ENCODE results near the gene LRP2. TPM values are rescaled to one million over a fixed set of nuclear protein-coding genes. Genes with fewer than 3 reads are reported as not detected.

The LRP2 gene
- total and polyA plus RNA-seq, 2 of the 8 experiments (the other 6 are each of a cell fraction or from before 2014, with no cell fraction given), result 2.0 to 2.9 TPM

DNA sequence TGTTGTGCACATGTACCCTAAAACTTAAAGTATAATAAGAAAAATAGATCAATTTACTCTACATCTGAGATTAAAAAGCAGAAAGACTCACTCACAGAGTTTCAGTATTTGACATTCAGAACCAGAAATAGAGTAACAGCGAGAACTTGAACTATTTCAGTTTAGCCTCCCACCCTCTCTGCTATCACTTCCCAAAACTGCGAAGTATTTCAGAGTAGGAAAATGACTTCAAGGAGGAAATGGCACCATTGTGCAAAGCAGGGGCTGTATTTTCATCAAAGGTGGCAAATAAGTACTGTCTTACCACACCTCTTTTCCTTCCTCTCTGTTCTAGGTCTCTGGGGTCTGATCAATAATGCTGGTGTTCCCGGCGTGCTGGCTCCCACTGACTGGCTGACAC lies 279.3 kb downstream of the LRP2 start:
- H4K20me1 ChIP-seq (replicated peaks in 1 of 2; ENCODE audit: control insufficient read depth in 1 of 2, insufficient read depth in 2 of 2, low read length in 2 of 2), result no peaks in the 10 kb centered on the region
- H4K91ac ChIP-seq (replicated peaks; ENCODE audit: insufficient read length, low read length), result no peak overlapping the region
- ChIA-PET CTCF (ENCODE audit: partially characterized antibody) (interaction anchor here (0.6 to 1.5 kb wide), 2 partner anchors 18 to 135 kb away, joined by 3 to 5 read pairs; no protein-coding TSS in a partner anchor), POLR2A (ENCODE audit: partially characterized antibody) (no interaction called here)
- no peak overlapping the region for H3K18ac ChIP-seq (ENCODE audit: extremely low read depth, low read length)
- no peak overlapping the region for H3K4ac ChIP-seq (replicated peaks; ENCODE audit: insufficient read length, low read depth, low read length)
- no peak overlapping the region for H3K4me3 ChIP-seq (ENCODE audit: extremely low read depth in 1 of 4, insufficient read depth in 2 of 4, low read depth in 3 of 4, low read length in 4 of 4)
- H3K27ac ChIP-seq (ENCODE audit: low read depth, low read length), result no peak overlapping the region
- no peaks in the 10 kb centered on the region for H3K36me3 ChIP-seq (ENCODE audit: control insufficient read depth in 2 of 4, insufficient read depth in 4 of 4, low read length in 3 of 4)
- no peak overlapping the region for H3K9ac ChIP-seq (replicated peaks in 1 of 4; ENCODE audit: extremely low read depth in 1 of 4, low read depth in 3 of 4, low read length in 3 of 4)
- H3K4me1 ChIP-seq (replicated peaks in 1 of 4; ENCODE audit: control insufficient read depth in 3 of 4, insufficient read depth in 4 of 4, low read length in 3 of 4), result 0 out of 7 replicates have a peak, but pooled peaks cover 0 to 3% (median 0%) of the 10 kb centered on the region in 4 experiments
- no peaks in the 10 kb centered on the region for H3K79me1 ChIP-seq (ENCODE audit: low read depth, low read length)
- no peak overlapping the region for H2BK120ac ChIP-seq (replicated peaks; ENCODE audit: low read depth, low read length)
- H4K8ac ChIP-seq (ENCODE audit: extremely low read depth, insufficient read depth, low read length), result no peak overlapping the region
- H2BK15ac ChIP-seq (ENCODE audit: low read length), result no peak overlapping the region
- no peak overlapping the region for H2AFZ ChIP-seq (ENCODE audit: low read length)
- H3K23me2 ChIP-seq (ENCODE audit: low read depth, low read length), result no peaks in the 10 kb centered on the region
- no peak overlapping the region for H2BK12ac ChIP-seq (ENCODE audit: low read depth, low read length)
- no peak overlapping the region for H3K4me2 ChIP-seq (ENCODE audit: insufficient read depth in 1 of 2, low read depth in 2 of 2, low read length in 2 of 2)
- H3K9me3 ChIP-seq (ENCODE audit: insufficient read depth in 2 of 2, low read depth in 1 of 2, low read length in 1 of 2), result no peaks in the 10 kb centered on the region
- H3K23ac ChIP-seq (ENCODE audit: insufficient read length), result no peak overlapping the region
- no peak for FAIRE-seq
- H2BK20ac ChIP-seq (ENCODE audit: low read length), result no peak overlapping the region
- no peak overlapping the region for H4K5ac ChIP-seq (ENCODE audit: insufficient read length, low read depth, low read length)
- no peak overlapping the region for H3K56ac ChIP-seq (replicated peaks; ENCODE audit: insufficient read length, low read depth, low read length)
- WGBS, 2 experiments (ENCODE audit: extremely low coverage in 1 of 2, insufficient coverage in 1 of 2, insufficient read length in 1 of 2, insufficient replicate concordance in 2 of 2, low coverage in 1 of 2, low lambda C conversion rate in 2 of 2, missing lambda C conversion rate in 1 of 2), result 92% methylated on average over 4 of the region's 4 CpGs; no CpG with 5 or more reads in 1 of the 2 experiments
- H3K27me3 ChIP-seq (replicated peaks in 1 of 4; ENCODE audit: control insufficient read depth in 3 of 4, extremely low read depth in 1 of 4, insufficient read depth in 3 of 4, low read length in 3 of 4), result no peaks in the 10 kb centered on the region
- H2AK5ac ChIP-seq (ENCODE audit: low read depth, low read length), result no peak overlapping the region
- H3K14ac ChIP-seq (ENCODE audit: insufficient read length), result no peak overlapping the region
- no peak for DNase-seq (ENCODE audit: low read depth in 1 of 2, low spot score in 2 of 2)
- no peaks in the 10 kb centered on the region for H3K79me2 ChIP-seq (ENCODE audit: control insufficient read depth in 1 of 2, insufficient read depth in 2 of 2, low read length in 2 of 2)
- no peak overlapping the region for H2BK5ac ChIP-seq (ENCODE audit: low read depth, low read length)
- TF ChIP-seq E2F6 (IDR thresholded peaks at IDR 0.05) (no peak), ZNF274 (IDR thresholded peaks at IDR 0.05; ENCODE audit: borderline replicate concordance, extremely low read depth, low read length) (no peak), TCF12 (IDR thresholded peaks at IDR 0.05; ENCODE audit: low read depth, low read length) (no peak), SIX5 (IDR thresholded peaks at IDR 0.05; ENCODE audit: low read depth, low read length) (no peak), CBX5 (IDR thresholded peaks at IDR 0.05; ENCODE audit: low read depth, low read length) (no peak), TAF7 (optimal IDR thresholded peaks at IDR 0.05; ENCODE audit: borderline replicate concordance, low read depth, low read length) (no peak), MAFK (IDR thresholded peaks at IDR 0.05; ENCODE audit: low read depth, low read length) (no peak), CBX8 (IDR thresholded peaks at IDR 0.05; ENCODE audit: borderline replicate concordance, low read depth, low read length) (no peak), JUN (IDR thresholded peaks at IDR 0.05; ENCODE audit: low read depth, low read length) (no peak)
- TF ChIP-seq, protein P1, sequence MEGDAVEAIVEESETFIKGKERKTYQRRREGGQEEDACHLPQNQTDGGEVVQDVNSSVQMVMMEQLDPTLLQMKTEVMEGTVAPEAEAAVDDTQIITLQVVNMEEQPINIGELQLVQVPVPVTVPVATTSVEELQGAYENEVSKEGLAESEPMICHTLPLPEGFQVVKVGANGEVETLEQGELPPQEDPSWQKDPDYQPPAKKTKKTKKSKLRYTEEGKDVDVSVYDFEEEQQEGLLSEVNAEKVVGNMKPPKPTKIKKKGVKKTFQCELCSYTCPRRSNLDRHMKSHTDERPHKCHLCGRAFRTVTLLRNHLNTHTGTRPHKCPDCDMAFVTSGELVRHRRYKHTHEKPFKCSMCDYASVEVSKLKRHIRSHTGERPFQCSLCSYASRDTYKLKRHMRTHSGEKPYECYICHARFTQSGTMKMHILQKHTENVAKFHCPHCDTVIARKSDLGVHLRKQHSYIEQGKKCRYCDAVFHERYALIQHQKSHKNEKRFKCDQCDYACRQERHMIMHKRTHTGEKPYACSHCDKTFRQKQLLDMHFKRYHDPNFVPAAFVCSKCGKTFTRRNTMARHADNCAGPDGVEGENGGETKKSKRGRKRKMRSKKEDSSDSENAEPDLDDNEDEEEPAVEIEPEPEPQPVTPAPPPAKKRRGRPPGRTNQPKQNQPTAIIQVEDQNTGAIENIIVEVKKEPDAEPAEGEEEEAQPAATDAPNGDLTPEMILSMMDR (IDR thresholded peaks at IDR 0.05; ENCODE audit: control extremely low read depth in 1 of 3, insufficient read depth in 1 of 3, low read depth in 1 of 3, low read length in 3 of 3), result no peak

Measured in H1 (cell line).